Loucy (cell line): ENCODE data around the gene DHRSX.

Source experiments
- H2AFZ ChIP-seq: fragments of 200-600 bp; sonication (generic); 2 replicates; pipeline ENCODE4 v1.6.0; 2016; ENCODE audit warnings: antibody characterized with exemption, mild to moderate bottlenecking, low read length, moderate library complexity
- H3F3A ChIP-seq: fragments of 200-600 bp; 2 replicates; pipeline ENCODE4 v1.6.0; 2016; ENCODE audit warnings: antibody characterized with exemption, low read depth, mild to moderate bottlenecking
- H3K27me3 ChIP-seq: fragments of 200-600 bp; sonication (generic); 2 replicates; pipeline ENCODE4 v1.6.1; 2014; ENCODE audit warnings: low read length, mild to moderate bottlenecking; ENCODE audit not compliant: insufficient read depth, poor library complexity, severe bottlenecking
- H3K36me3 ChIP-seq: fragments of 200-600 bp; sonication (generic); 2 replicates; pipeline ENCODE4 v1.6.1; 2016; ENCODE audit warnings: low read length; ENCODE audit not compliant: insufficient read depth
- H3K4me1 ChIP-seq: fragments of 200-600 bp; sonication (generic); 2 replicates; pipeline ENCODE4 v1.5.1; 2014; ENCODE audit warnings: low read length, mild to moderate bottlenecking; ENCODE audit not compliant: insufficient read depth, poor library complexity, severe bottlenecking
- H3K4me2 ChIP-seq: fragments of 200-600 bp; sonication (generic); 2 replicates; pipeline ENCODE4 v1.6.0; 2014; ENCODE audit warnings: antibody characterized with exemption, low read length, low read depth, mild to moderate bottlenecking; ENCODE audit not compliant: poor library complexity, severe bottlenecking
- H3K4me3 ChIP-seq: fragments of 200-600 bp; sonication (generic); 2 replicates; pipeline ENCODE4 v1.5.1; 2014; ENCODE audit warnings: low read length, mild to moderate bottlenecking, mixed read lengths; ENCODE audit not compliant: poor library complexity, severe bottlenecking
- H3K79me2 ChIP-seq: fragments of 200-600 bp; sonication (generic); 2 replicates; pipeline ENCODE4 v1.6.1; 2014; ENCODE audit warnings: low read length; ENCODE audit not compliant: insufficient read depth
- H3K9ac ChIP-seq: fragments of 200-600 bp; sonication (generic); 2 replicates; pipeline ENCODE4 v1.6.0; 2014; ENCODE audit warnings: mild to moderate bottlenecking, low read depth, low read length, moderate library complexity; ENCODE audit not compliant: poor library complexity, severe bottlenecking
- H3K9me2 ChIP-seq: fragments of 200-600 bp; sonication (generic); replicated peaks from 2 replicates; pipeline ENCODE4 v1.6.1; 2016; ENCODE audit warnings: low read depth, low read length, mixed read lengths
- H3K9me3 ChIP-seq: fragments of 200-600 bp; sonication (generic); 2 replicates; pipeline ENCODE4 v1.6.1; 2014; ENCODE audit warnings: mild to moderate bottlenecking, antibody characterized with exemption, low read length, low read depth; ENCODE audit not compliant: insufficient read depth
- H4K20me1 ChIP-seq: fragments of 200-600 bp; sonication (generic); 2 replicates; pipeline ENCODE4 v1.6.0; 2014; ENCODE audit warnings: antibody characterized with exemption, low read length, mild to moderate bottlenecking; ENCODE audit not compliant: insufficient read depth, poor library complexity, severe bottlenecking
- CTCF ChIP-seq: fragments of 200-600 bp; sonication (generic); conservative IDR thresholded peaks from 2 replicates; pipeline ENCODE4 v1.5.1; 2014; ENCODE audit warnings: mild to moderate bottlenecking, antibody characterized with exemption, low read length
- EZH2phosphoT487 ChIP-seq: fragments of 200-600 bp; IDR thresholded peaks from 2 replicates; pipeline ENCODE4 v1.6.1; 2018; ENCODE audit warnings: antibody characterized with exemption, mild to moderate bottlenecking, moderate library complexity, borderline replicate concordance

Gene DHRSX

GRCh38 chrX:2439613-2440012 is 61.2 kb downstream of the DHRSX start:
- no peaks in the 10 kb centered on the region for H3K9me3 ChIP-seq
- H3K4me1 ChIP-seq: no peaks in the 10 kb centered on the region
- H3K9me2 ChIP-seq: no peaks in the 10 kb centered on the region
- no peak for TF ChIP-seq CTCF
- no peak for TF ChIP-seq EZH2phosphoT487
- no peak overlapping the region for H3K9ac ChIP-seq
- H3K79me2 ChIP-seq: no peaks in the 10 kb centered on the region
- H3K4me3 ChIP-seq: no peak overlapping the region
- H4K20me1 ChIP-seq: no peaks in the 10 kb centered on the region
- no peak overlapping the region for H2AFZ ChIP-seq
- H3K27me3 ChIP-seq: no peaks in the 10 kb centered on the region
- no peak overlapping the region for H3K4me2 ChIP-seq
- no peaks in the 10 kb centered on the region for H3F3A ChIP-seq
- no peaks in the 10 kb centered on the region for H3K36me3 ChIP-seq

- Histone ChIP-seq H3K9ac (no peak overlapping the region), H3K9me3 (no peaks in the 10 kb centered on the region), H3K79me2 (no peaks in the 10 kb centered on the region), H4K20me1 (no peaks in the 10 kb centered on the region), H3K4me3 (no peak overlapping the region), H3K9me2 (no peaks in the 10 kb centered on the region), H2AFZ (no peak overlapping the region), H3K4me1 (no peaks in the 10 kb centered on the region), H3K4me2 (no peak overlapping the region), H3K36me3 (no peaks in the 10 kb centered on the region), H3F3A (no peaks in the 10 kb centered on the region), H3K27me3 (no peaks in the 10 kb centered on the region)
- no peak for TF ChIP-seq EZH2phosphoT487
- no peak for TF ChIP-seq CTCF
Observed at GRCh38 chrX:2435465-2435864, 65.3 kb downstream of the DHRSX start.

- H3K9me2 ChIP-seq: no peaks in the 10 kb centered on the region
- H3K9me3 ChIP-seq: no peaks in the 10 kb centered on the region
- H3K4me2 ChIP-seq: no peak overlapping the region
- no peak overlapping the region for H3K4me3 ChIP-seq
- no peak overlapping the region for H3K9ac ChIP-seq
- H3K79me2 ChIP-seq: no peaks in the 10 kb centered on the region
- H3F3A ChIP-seq: no peaks in the 10 kb centered on the region
- no peaks in the 10 kb centered on the region for H3K4me1 ChIP-seq
- H2AFZ ChIP-seq: no peak overlapping the region
- no peaks in the 10 kb centered on the region for H3K27me3 ChIP-seq
- H4K20me1 ChIP-seq: no peaks in the 10 kb centered on the region
- H3K36me3 ChIP-seq: no peaks in the 10 kb centered on the region
- no peak for TF ChIP-seq EZH2phosphoT487
- TF ChIP-seq CTCF: no peak
Observed at GRCh38 chrX:2434270-2435163, 66.3 kb downstream of the DHRSX start.
